ENCODE measurements around the gene WSCD1.

- no peak for TF ChIP-seq CTCF (IDR thresholded peaks at IDR 0.05)
- TF ChIP-seq EP300 (IDR thresholded peaks at IDR 0.05) = no peak
- TF ChIP-seq POLR2A (IDR thresholded peaks at IDR 0.05) = no peak
Measured at GRCh38 chr17:6035801-6036394, 34.3 kb upstream of the WSCD1 start.

Data from upper lobe of left lung (tissue), 4 donors.